ENCODE results near the gene WDR81.

DNA sequence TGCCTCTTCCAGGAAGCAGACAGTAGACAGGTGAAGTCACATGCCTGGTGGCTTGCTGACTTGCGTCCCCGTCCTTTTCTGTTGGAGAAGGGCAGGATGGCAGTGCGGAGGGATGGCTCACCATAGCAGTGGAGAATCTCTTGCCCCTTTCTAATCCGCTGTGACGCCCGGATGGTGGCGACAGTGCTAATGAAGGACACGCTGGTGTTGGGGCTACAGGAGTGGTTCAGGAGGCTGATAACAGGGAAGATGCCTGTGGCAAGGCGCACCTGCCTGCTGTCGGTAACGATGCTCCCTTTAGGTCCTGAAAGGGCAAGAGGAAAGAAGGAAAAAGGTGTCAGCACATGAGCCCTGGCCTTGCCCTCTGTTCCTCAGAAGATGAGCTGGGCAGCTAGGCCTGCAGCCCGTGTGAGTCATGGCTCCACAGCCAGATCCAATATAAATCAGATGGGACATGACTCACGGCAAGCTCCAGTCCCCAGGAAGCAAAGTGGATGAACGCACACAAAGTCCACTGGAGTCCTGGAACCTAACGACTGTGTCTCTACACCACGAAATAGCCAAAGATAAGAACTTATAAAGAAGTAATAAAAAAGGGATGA, 62.9 kb downstream of the WDR81 start:
- TF ChIP-seq, protein P1, sequence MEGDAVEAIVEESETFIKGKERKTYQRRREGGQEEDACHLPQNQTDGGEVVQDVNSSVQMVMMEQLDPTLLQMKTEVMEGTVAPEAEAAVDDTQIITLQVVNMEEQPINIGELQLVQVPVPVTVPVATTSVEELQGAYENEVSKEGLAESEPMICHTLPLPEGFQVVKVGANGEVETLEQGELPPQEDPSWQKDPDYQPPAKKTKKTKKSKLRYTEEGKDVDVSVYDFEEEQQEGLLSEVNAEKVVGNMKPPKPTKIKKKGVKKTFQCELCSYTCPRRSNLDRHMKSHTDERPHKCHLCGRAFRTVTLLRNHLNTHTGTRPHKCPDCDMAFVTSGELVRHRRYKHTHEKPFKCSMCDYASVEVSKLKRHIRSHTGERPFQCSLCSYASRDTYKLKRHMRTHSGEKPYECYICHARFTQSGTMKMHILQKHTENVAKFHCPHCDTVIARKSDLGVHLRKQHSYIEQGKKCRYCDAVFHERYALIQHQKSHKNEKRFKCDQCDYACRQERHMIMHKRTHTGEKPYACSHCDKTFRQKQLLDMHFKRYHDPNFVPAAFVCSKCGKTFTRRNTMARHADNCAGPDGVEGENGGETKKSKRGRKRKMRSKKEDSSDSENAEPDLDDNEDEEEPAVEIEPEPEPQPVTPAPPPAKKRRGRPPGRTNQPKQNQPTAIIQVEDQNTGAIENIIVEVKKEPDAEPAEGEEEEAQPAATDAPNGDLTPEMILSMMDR (IDR thresholded peaks at IDR 0.05), result no peak
- peak in 1 of 2 donors; percentile 71 for TF ChIP-seq POLR2A (IDR thresholded peaks at IDR 0.05)

Data from Peyer's patch (tissue), 4 donors.